A673 (cell line): Measurements from ENCODE around the gene ATG9B. TPM values are rescaled to one million over a fixed set of nuclear protein-coding genes. Genes with fewer than 3 reads are reported as not detected.

Experiments used
- BruUV-seq: library from RNA; stranded (reverse); fragments of 400-500 nt; replicated peaks from 2 replicates; lab custom pipeline; 2021; lab: Mats Ljungman, UMichigan
- CTCF ChIA-PET: fragments of 300-600 bp; sonication (Branson Sonifier 250); formaldehyde crosslinking; loops from one replicate; lab custom pipeline; 2022; ENCODE audit warnings: antibody characterized with exemption; lab: Charles Lee
- POLR2A ChIA-PET: fragments of 300-600 bp; sonication (Branson Sonifier 250); formaldehyde crosslinking; loops from one replicate; lab custom pipeline; 2022; ENCODE audit warnings: antibody characterized with exemption; ENCODE audit not compliant: low non-redundant PET; lab: Charles Lee
- DNase-seq: peaks from one replicate; pipeline ENCODE4 v3.0.0-alpha.2; 2015; ENCODE audit warnings: low spot score
- H3K27ac ChIP-seq: fragments of 200-600 bp; sonication (generic); 2 replicates; pipeline ENCODE4 v1.5.1; 2016; ENCODE audit warnings: mixed run types, low read depth, mild to moderate bottlenecking, mixed read lengths, antibody characterized with exemption, low read length; ENCODE audit not compliant: poor library complexity, severe bottlenecking
- H3K27me3 ChIP-seq: fragments of 200-600 bp; sonication (generic); replicated peaks from 2 replicates; pipeline ENCODE4 v1.6.1; 2017; ENCODE audit warnings: mixed run types, low read depth, mild to moderate bottlenecking, mixed read lengths, antibody characterized with exemption, low read length; ENCODE audit not compliant: insufficient read depth, poor library complexity
- H3K36me3 ChIP-seq: fragments of 200-600 bp; sonication (generic); 2 replicates; pipeline ENCODE4 v1.6.1; 2016; ENCODE audit warnings: mixed run types, mild to moderate bottlenecking, mixed read lengths, antibody characterized with exemption, low read length; ENCODE audit not compliant: insufficient read depth, poor library complexity, severe bottlenecking
- H3K4me1 ChIP-seq: fragments of 200-600 bp; sonication (generic); 2 replicates; pipeline ENCODE4 v1.6.1; 2017; ENCODE audit warnings: mixed run types, mild to moderate bottlenecking, mixed read lengths, antibody characterized with exemption, low read length; ENCODE audit not compliant: insufficient read depth, poor library complexity, severe bottlenecking
- H3K4me3 ChIP-seq: fragments of 200-600 bp; sonication (generic); 2 replicates; pipeline ENCODE4 v1.5.1; 2016; ENCODE audit warnings: low read depth, mixed run types, mild to moderate bottlenecking, mixed read lengths, low read length; ENCODE audit not compliant: poor library complexity, severe bottlenecking
- H3K9me3 ChIP-seq: fragments of 200-600 bp; sonication (generic); 2 replicates; pipeline ENCODE4 v1.6.1; 2016; ENCODE audit warnings: mixed run types, low read depth, mild to moderate bottlenecking, mixed read lengths, antibody characterized with exemption, low read length; ENCODE audit not compliant: poor library complexity, severe bottlenecking
- CTCF ChIP-seq: fragments of 300-800, 200-600 bp; sonication (generic); conservative IDR thresholded peaks from 2 replicates; pipeline ENCODE4 v1.5.1; 2017; ENCODE audit warnings: low read depth, mild to moderate bottlenecking, antibody characterized with exemption, low read length, moderate library complexity, mixed read lengths
- EZH2 ChIP-seq: fragments of 200-600 bp; sonication (generic); IDR thresholded peaks from 2 replicates; pipeline ENCODE4 v1.6.1; 2017; ENCODE audit warnings: borderline replicate concordance, low read depth, mild to moderate bottlenecking, mixed read lengths, antibody characterized with exemption, low read length; ENCODE audit not compliant: poor library complexity, severe bottlenecking
- intact Hi-C: fragments of 100-400 bp; cut with micrococcal nuclease; formaldehyde crosslinking; loops from one replicate; pipeline ENCODE4 v1.10.0; 2022; ENCODE audit not compliant: unreplicated experiment
- total RNA-seq: library from RNA; stranded (reverse); gene quantifications from 2 replicates; pipeline ENCODE4 v1.2.3, GENCODE V29; 2021

Gene ATG9B
- total RNA-seq, 1 experiment from 2014 or later: 1.9 TPM

- no peak overlapping the region for H3K4me3 ChIP-seq
- H3K36me3 ChIP-seq: no peaks in the 10 kb centered on the region
- no peak overlapping the region for H3K27ac ChIP-seq
- ChIA-PET POLR2A (no interaction called here), CTCF (interaction anchor here (0.7 kb wide), 1 partner anchor 220 kb away, joined by 3 read pairs; no protein-coding TSS in a partner anchor)
- TF ChIP-seq CTCF (no peak), EZH2 (no peak)
- no peak for DNase-seq
- no peaks in the 10 kb centered on the region for H3K27me3 ChIP-seq
- BruUV-seq: no TSS peak
- no peaks in the 10 kb centered on the region for H3K9me3 ChIP-seq
- intact Hi-C loops: no loop called here
- no peaks in the 10 kb centered on the region for H3K4me1 ChIP-seq
Observed at GRCh38 chr7:150989456-150989855, 34.8 kb downstream of the ATG9B start.

- Histone ChIP-seq H3K27me3 (no peaks in the 10 kb centered on the region), H3K36me3 (no peaks in the 10 kb centered on the region), H3K4me1 (no peaks in the 10 kb centered on the region), H3K4me3 (no peak overlapping the region), H3K9me3 (no peaks in the 10 kb centered on the region), H3K27ac (no peak overlapping the region)
- peak; percentile 89 for TF ChIP-seq CTCF
- no peak for TF ChIP-seq EZH2
- ChIA-PET CTCF (interaction anchor here (0.7 kb wide), 1 partner anchor 220 kb away, joined by 3 read pairs; no protein-coding TSS in a partner anchor), POLR2A (no interaction called here)
- BruUV-seq: no TSS peak
- intact Hi-C loops: loop anchor here (1.0 kb wide), 2 partner anchors 90 to 210 kb away; no protein-coding TSS in a partner anchor
- DNase-seq: peak; percentile 81
Observed at GRCh38 chr7:150988230-150989226, 35.8 kb downstream of the ATG9B start.

- intact Hi-C loops: loop anchor here (1.0 kb wide), 1 partner anchor 23 kb away; no protein-coding TSS in a partner anchor
- Histone ChIP-seq H3K4me1 (no peaks in the 10 kb centered on the region), H3K4me3 (no peak overlapping the region), H3K36me3 (no peaks in the 10 kb centered on the region), H3K9me3 (no peaks in the 10 kb centered on the region), H3K27ac (no peak overlapping the region), H3K27me3 (peaks cover 15% of the 10 kb centered on the region)
- no peak for TF ChIP-seq CTCF
- TF ChIP-seq EZH2: no peak
- ChIA-PET CTCF (interaction anchor here (0.7 to 1.1 kb wide), 2 partner anchors 8 to 12 kb away, joined by 5 to 7 read pairs; no protein-coding TSS in a partner anchor), POLR2A (no interaction called here)
- no peak for DNase-seq
- BruUV-seq: no TSS peak
Observed at GRCh38 chr7:150986556-150986955, 37.7 kb downstream of the ATG9B start.
